Measurements from ENCODE around the gene GAPVD1.

- TF ChIP-seq SNRNP70 (IDR thresholded peaks at IDR 0.05; ENCODE audit: low read depth, low read length) (no peak), CTCF (CRISPR knock-in tag; IDR thresholded peaks at IDR 0.05) (no peak), HCFC1 (IDR thresholded peaks at IDR 0.05; ENCODE audit: low read depth, low read length) (no peak), POLR2AphosphoS5 (IDR thresholded peaks at IDR 0.05; ENCODE audit: low read depth, low read length) (no peak), EZH2 (conservative IDR thresholded peaks at IDR 0.05; ENCODE audit: low read depth, low read length) (no peak), ZC3H4 (CRISPR knock-in tag; IDR thresholded peaks at IDR 0.05; ENCODE audit: borderline replicate concordance) (no peak), CREB1 (IDR thresholded peaks at IDR 0.05) (no peak), CREB1 (CRISPR knock-in tag; IDR thresholded peaks at IDR 0.05) (no peak)
- TF ChIP-seq, protein P1, sequence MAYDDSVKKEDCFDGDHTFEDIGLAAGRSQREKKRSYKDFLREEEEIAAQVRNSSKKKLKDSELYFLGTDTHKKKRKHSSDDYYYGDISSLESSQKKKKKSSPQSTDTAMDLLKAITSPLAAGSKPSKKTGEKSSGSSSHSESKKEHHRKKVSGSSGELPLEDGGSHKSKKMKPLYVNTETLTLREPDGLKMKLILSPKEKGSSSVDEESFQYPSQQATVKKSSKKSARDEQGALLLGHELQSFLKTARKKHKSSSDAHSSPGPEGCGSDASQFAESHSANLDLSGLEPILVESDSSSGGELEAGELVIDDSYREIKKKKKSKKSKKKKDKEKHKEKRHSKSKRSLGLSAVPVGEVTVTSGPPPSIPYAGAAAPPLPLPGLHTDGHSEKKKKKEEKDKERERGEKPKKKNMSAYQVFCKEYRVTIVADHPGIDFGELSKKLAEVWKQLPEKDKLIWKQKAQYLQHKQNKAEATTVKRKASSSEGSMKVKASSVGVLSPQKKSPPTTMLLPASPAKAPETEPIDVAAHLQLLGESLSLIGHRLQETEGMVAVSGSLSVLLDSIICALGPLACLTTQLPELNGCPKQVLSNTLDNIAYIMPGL (CRISPR knock-in tag; IDR thresholded peaks at IDR 0.05; ENCODE audit: borderline replicate concordance in 1 of 2, low read depth in 1 of 2) = no peak
These were observed 139.4 kb downstream of the GAPVD1 start for GRCh38 chr9:125400725-125401716.
